GF-D8 (cell line): ENCODE measurements around the gene TRIM45.
"Not testable (repeated sequence)": the region's sequence is repeated elsewhere in the genome, so short reads cannot be mapped to it uniquely, and the experiment has no call there.

Experiments used
- DNase-seq: peaks from one replicate; lab custom pipeline; 2025; lab: John Stamatoyannopoulos, UW

The TRIM45 gene

GRCh38 chr1:117130526-117130925 is 9.0 kb upstream of the TRIM45 start:
- DNase-seq = no peak

GRCh38 chr1:117128323-117129079 is 7.0 kb upstream of the TRIM45 start:
- no peak for DNase-seq

- no peak for DNase-seq
Observed at GRCh38 chr1:117127795-117128194, 6.2 kb upstream of the TRIM45 start.

GRCh38 chr1:117124661-117125060 is 3.1 kb upstream of the TRIM45 start:
- no peak for DNase-seq

GRCh38 chr1:117123274-117123673 is 1.7 kb upstream of the TRIM45 start:
- DNase-seq = no peak

GRCh38 chr1:117122330-117123025 is 929 bp upstream of the TRIM45 start:
- no peak for DNase-seq

- no peak for DNase-seq
Observed at GRCh38 chr1:117120774-117121588, 568 bp downstream of the TRIM45 start.

GRCh38 chr1:117119144-117119543 is 2.4 kb downstream of the TRIM45 start:
- DNase-seq = not testable (repeated sequence)

- DNase-seq = no peak
Observed at GRCh38 chr1:117118137-117118536, 3.4 kb downstream of the TRIM45 start.

- no peak for DNase-seq
Observed at GRCh38 chr1:117117697-117118096, 3.9 kb downstream of the TRIM45 start.

GRCh38 chr1:117116784-117117130 is 4.8 kb downstream of the TRIM45 start:
- no peak for DNase-seq

GRCh38 chr1:117116090-117116783 is 5.3 kb downstream of the TRIM45 start:
- DNase-seq = no peak

- DNase-seq = no peak
Observed at GRCh38 chr1:117114877-117115276, 6.7 kb downstream of the TRIM45 start.

- DNase-seq = no peak
Observed at GRCh38 chr1:117113199-117113598, 8.3 kb downstream of the TRIM45 start.

- DNase-seq = no peak
Observed at GRCh38 chr1:117112047-117112717, 9.4 kb downstream of the TRIM45 start.

- no peak for DNase-seq
Observed at GRCh38 chr1:117110774-117111173, 10.8 kb downstream of the TRIM45 start.

- no peak for DNase-seq
Observed at GRCh38 chr1:117107364-117107763, 14.2 kb downstream of the TRIM45 start.

GRCh38 chr1:117106478-117106877 is 15.1 kb downstream of the TRIM45 start:
- no peak for DNase-seq

GRCh38 chr1:117105722-117106121 is 15.8 kb downstream of the TRIM45 start:
- DNase-seq = no peak

- no peak for DNase-seq
Observed at GRCh38 chr1:117104986-117105385, 16.6 kb downstream of the TRIM45 start.

- DNase-seq = not testable (repeated sequence)
Observed at GRCh38 chr1:117101858-117102257, 19.7 kb downstream of the TRIM45 start.

- DNase-seq = no peak
Observed at GRCh38 chr1:117101334-117101733, 20.2 kb downstream of the TRIM45 start.
